HG03159 (cell line): ENCODE results near the gene NPIPB5.
"Not testable (repeated sequence)": the region's sequence is repeated elsewhere in the genome, so short reads cannot be mapped to it uniquely, and the experiment has no call there.

Source experiments
- ATAC-seq: cut with Tn5 transposase; IDR thresholded peaks from one replicate; pipeline ENCODE4 v1.9.1; 2021; ENCODE audit warnings: mild to moderate bottlenecking, moderate library complexity; ENCODE audit not compliant: unreplicated experiment

Gene NPIPB5

DNA sequence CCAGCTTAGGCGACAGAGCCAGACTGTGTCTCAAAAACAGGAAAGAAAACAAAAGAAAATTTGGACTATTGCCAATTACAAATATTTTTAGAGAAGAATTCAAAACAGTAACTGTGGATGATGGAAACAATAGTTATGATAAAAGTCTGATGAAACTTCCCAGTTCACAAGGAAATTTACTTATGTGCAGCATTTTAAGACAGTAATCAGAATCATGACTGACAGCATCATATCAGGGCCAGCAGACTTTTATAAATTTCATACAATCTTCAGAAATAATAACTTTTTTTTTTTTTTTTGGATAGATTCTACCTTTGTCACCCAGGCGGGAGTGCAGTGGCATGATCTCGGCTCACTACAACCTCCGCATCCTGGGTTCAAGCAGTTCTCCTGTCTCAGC is at the start of gene NPIPB5:
NPIPB5 (plus strand) TSS at position 301 of the 400 bp plus-strand sequence. CDS start 2,911 bp downstream, outside the sequence.
- not testable (repeated sequence) for ATAC-seq

DNA sequence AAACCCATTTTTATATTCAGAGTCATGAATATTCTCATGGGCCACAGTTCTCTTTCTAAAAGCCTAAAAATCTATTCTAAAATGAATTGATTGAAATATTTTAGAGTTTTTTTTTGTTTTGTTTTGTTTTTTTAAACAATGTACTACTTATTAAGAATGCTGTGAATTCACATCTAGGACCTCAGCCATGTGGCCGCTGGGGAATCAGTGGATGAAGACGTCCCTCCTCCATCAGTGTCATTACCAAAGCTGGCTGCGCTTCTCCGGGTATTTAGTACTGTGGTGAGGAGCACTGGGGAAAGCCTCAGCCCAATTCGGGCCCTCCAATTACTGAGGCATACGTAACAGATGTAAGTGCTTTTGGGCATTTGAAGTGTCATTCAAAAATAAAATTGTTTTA is 41.8 kb upstream of the NPIPB5 start:
- ATAC-seq: not testable (repeated sequence)

DNA sequence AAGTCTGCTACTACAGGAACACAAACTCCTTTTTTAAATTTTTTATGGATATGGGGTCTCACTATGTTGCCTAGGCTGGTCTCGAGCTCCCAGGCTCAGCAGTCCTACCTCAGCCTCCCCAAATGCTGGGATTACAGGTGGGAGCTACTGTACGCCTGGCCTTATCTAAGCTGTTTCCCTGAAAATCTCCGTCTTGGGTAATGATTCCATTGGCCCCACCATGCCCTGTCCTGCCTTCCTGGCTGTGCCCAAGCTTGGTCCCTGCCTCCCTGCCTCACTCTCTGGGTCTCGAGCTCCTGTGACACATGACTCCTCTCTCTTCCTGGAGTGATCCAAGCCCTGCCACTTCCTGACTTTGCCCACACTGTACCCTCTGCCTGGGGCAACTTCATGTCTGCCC is 27.3 kb downstream of the NPIPB5 start:
- ATAC-seq: not testable (repeated sequence)

DNA sequence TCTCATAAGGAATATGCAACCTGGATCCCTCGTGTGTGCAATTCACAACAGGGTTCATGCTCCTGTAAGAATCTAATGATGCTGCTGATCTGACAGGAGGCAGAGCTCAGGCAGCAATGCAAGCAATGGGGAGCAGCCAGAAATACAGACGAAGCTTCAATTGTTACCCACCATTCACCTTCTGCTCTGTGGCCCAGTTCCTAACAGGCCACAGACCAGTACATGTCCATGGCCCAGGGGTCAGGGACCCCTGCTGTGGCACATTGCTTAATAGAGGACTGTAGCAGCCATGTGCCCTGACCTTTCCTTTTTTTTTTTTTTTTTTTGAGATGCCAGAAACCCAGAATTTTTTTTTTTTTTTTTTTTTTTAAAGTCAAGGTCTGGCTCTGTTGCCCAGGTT is 34.1 kb downstream of the NPIPB5 start:
- ATAC-seq: not testable (repeated sequence)

DNA sequence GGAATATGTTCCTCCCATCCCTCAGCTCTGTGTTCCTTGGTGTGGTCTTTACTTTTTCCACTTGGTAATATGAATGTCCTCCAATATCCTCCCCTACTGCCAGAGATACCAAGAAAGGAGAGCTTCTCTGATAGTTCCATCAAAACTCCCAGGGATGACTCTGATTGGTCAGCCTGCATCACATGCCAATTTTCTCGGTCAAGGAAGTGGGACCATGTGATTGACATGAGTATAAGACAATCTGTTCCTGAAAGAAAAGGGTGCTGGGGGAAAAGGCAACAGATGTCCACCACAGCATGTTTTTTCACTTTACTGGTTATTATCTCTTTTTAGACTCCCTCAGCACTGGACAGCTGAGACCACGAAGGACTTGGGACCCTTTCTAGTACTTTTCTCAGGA is 35.9 kb downstream of the NPIPB5 start:
- ATAC-seq: not testable (repeated sequence)

- not testable (repeated sequence) for ATAC-seq
Measured at GRCh38 chr16:22547170-22547765, 36.6 kb downstream of the NPIPB5 start.

DNA sequence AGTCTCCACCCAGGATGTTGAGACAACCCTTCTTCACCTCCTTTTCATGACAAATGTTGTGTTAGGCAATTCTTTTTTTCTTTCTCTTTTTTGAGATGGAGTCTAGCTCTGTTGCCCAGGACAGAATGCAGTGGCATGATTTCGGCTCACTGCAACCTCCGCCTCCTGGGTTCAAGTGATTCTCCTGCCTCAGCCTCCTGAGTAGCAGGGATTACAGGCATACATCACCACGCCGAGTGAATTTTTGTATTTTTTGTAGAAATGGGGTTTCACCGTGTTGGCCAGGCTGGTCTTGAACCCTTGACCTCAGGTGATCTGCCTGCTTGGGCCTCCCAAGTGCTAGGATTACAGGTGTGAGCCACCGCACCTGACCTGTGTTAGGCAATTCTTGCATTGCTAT is 39.2 kb downstream of the NPIPB5 start:
- not testable (repeated sequence) for ATAC-seq

- ATAC-seq: not testable (repeated sequence)
Measured at GRCh38 chr16:22551143-22551542, 40.5 kb downstream of the NPIPB5 start.

DNA sequence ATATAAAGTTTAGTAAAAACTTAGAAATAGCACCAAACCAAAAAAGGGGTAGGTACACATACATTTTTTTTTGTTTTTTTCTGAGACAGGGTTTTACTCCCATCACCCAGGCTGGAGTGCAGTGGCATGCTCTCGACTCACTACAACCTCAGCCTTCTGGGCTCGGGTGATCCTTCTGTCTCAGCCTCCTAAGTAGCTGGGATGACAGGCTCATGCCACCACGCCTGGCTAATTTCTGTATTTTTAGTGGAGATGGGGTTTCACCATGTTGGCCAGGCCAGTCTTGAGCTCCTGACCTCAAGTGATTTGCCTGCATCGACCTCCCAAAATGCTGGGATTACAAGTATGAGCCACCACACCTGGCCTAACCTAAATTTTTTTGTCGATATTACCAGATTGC is 41.0 kb downstream of the NPIPB5 start:
- ATAC-seq: not testable (repeated sequence)

DNA sequence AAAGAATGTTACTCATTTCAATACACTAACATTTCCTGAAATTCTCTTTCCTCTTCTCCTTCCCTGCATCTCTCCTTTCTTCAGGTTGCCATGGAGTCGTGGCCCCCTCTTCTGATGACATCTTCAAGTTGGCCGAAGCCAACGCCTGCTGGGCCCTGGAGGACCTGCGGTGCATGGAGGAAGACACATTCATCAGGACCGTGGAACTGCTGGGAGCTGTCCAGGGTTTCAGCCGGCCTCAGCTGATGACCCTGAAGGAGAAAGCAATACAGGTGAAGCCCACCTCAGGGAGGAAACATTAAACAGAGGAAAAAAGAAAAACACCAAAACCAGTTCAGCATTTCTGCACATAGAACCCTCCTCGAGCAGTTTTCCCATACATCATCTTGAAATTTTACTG is 46.1 kb downstream of the NPIPB5 start:
- ATAC-seq: not testable (repeated sequence)
